GM12878 (cell line): ENCODE measurements around the gene RNMT. TPM values are rescaled to one million over a fixed set of nuclear protein-coding genes. Genes with fewer than 3 reads are reported as not detected.

Experiments used
- CBX5 ChIP-seq: sonication (generic); IDR thresholded peaks from 2 replicates; pipeline ENCODE4 v1.6.1; 2016; ENCODE audit warnings: low read depth, moderate library complexity, mild to moderate bottlenecking, inconsistent platforms
- CUX1 ChIP-seq: IDR thresholded peaks from 2 replicates; pipeline ENCODE4 v1.6.1; 2012; ENCODE audit warnings: improper control_type of control experiment, low read depth, low read length; ENCODE audit not compliant: insufficient replicate concordance
- HDGF ChIP-seq: fragments of 450-650 bp; IDR thresholded peaks from 2 replicates; pipeline ENCODE4 v1.6.1; 2016; ENCODE audit warnings: antibody characterized with exemption
- KDM1A ChIP-seq: fragments of 200-600 bp; sonication (generic); IDR thresholded peaks from 2 replicates; pipeline ENCODE4 v1.6.1; 2016; ENCODE audit warnings: borderline replicate concordance
- NFXL1 ChIP-seq: fragments of 450-650 bp; IDR thresholded peaks from 2 replicates; pipeline ENCODE4 v1.6.1; 2017; ENCODE audit warnings: antibody characterized with exemption, mild to moderate bottlenecking, borderline replicate concordance
- RELA ChIP-seq: fragments of 450-650 bp; IDR thresholded peaks from 2 replicates; pipeline ENCODE4 v1.8.0; 2014; ENCODE audit warnings: borderline replicate concordance; ENCODE audit not compliant: partially characterized antibody
- RFX5 ChIP-seq: IDR thresholded peaks from 2 replicates; pipeline ENCODE4 v1.6.1; 2011; ENCODE audit warnings: low read depth, low read length, improper control_type of control experiment
- SMAD1 ChIP-seq: fragments of 450-650 bp; IDR thresholded peaks from 2 replicates; pipeline ENCODE4 v1.6.1; 2018; ENCODE audit warnings: mild to moderate bottlenecking, low read depth; ENCODE audit not compliant: partially characterized antibody
- SMARCA5 ChIP-seq: fragments of 450-650 bp; IDR thresholded peaks from 2 replicates; pipeline ENCODE4 v1.6.1; 2017; ENCODE audit warnings: mild to moderate bottlenecking
- SMC3 ChIP-seq: IDR thresholded peaks from 2 replicates; pipeline ENCODE4 v1.6.1; 2011; ENCODE audit warnings: low read length, improper control_type of control experiment, borderline replicate concordance
- SREBF2 ChIP-seq: IDR thresholded peaks from 2 replicates; pipeline ENCODE4 v1.6.1; 2012; ENCODE audit warnings: mild to moderate bottlenecking, low read length
- ZBTB40 ChIP-seq: fragments of 450-650 bp; IDR thresholded peaks from 2 replicates; pipeline ENCODE4 v1.6.1; 2016; ENCODE audit warnings: mild to moderate bottlenecking, moderate library complexity, borderline replicate concordance
- polyA plus RNA-seq, 11 experiments: library from polyadenylated mRNA; depleted of rRNA in 4 of 11; unstranded in 6 of 11; stranded (reverse) in 5 of 11; fragments of >200 nt; fragmentation: Nextera tagmentation in 4 of 11; fragmentation: Illumina TruSeq in 1 of 11; extraction: Ambion mirVana in 4 of 11; extraction: Trizol in 1 of 11; gene quantifications; 1 replicate in 1 of 11; 2 replicates in 10 of 11; pipeline versions ENCODE4 v1.2.1 to v1.2.3, GENCODE V29; 2011 to 2016; ENCODE audit warnings: inconsistent platforms in 2 of 11, missing spikeins in 2 of 11, low read depth in 1 of 11
- total RNA-seq, 4 experiments: library from RNA; depleted of rRNA in 3 of 4; stranded (reverse); fragments of >200 nt in 3 of 4; fragmentation: Illumina TruSeq in 1 of 4; extraction: Trizol in 1 of 4; gene quantifications; 2 replicates each; pipeline versions ENCODE4 v1.2.1 to v1.2.3, GENCODE V29; 2013 to 2021

RNMT gene
- total and polyA plus RNA-seq, 10 of the 15 experiments (the other 5 are each of a cell fraction or from before 2014, with no cell fraction given), result 18.1 to 63.2 (median 38.8) TPM

- TF ChIP-seq KDM1A, result no peak
- no peak for TF ChIP-seq RELA
- TF ChIP-seq NFXL1, result no peak
- no peak for TF ChIP-seq SMARCA5
- TF ChIP-seq ZBTB40, result no peak
- TF ChIP-seq SMC3, result no peak
- no peak for TF ChIP-seq SREBF2
- no peak for TF ChIP-seq CBX5
- no peak for TF ChIP-seq SMAD1
- TF ChIP-seq CUX1, result no peak
- no peak for TF ChIP-seq RFX5
- no peak for TF ChIP-seq HDGF
Measured at GRCh38 chr18:13720847-13721246, 5.6 kb upstream of the RNMT start (continued).
